Measurements from ENCODE around the gene NRXN3. TPM values are rescaled to one million over a fixed set of nuclear protein-coding genes. Genes with fewer than 3 reads are reported as not detected.

The NRXN3 gene
- total and polyA plus RNA-seq, 5 donors: 1.5 to 4.7 (median 4.0) TPM

- intact Hi-C loops (cut with DNase I): no loop called here
- ATAC-seq: no peak
- no peak overlapping the region for H3K27ac ChIP-seq (ENCODE audit: low read length)
- DNase-seq: no peak
- WGBS: 39% methylated on average over 7 of the region's 7 CpGs
- H3K9me3 ChIP-seq (ENCODE audit: control insufficient read depth, low read length): no peaks in the 10 kb centered on the region
- H3K27me3 ChIP-seq (ENCODE audit: control insufficient read depth, insufficient read depth): no peaks in the 10 kb centered on the region
- no peaks in the 10 kb centered on the region for H3K4me1 ChIP-seq (ENCODE audit: control insufficient read depth, insufficient read depth, low read length)
- no peak overlapping the region for H3K4me3 ChIP-seq (ENCODE audit: low read length)
Measured at GRCh38 chr14:79037593-79037992, 867.4 kb downstream of the NRXN3 start.

- ATAC-seq (no peak), DNase-seq (no peak)
- 98% methylated on average over 1 of the region's 1 CpG for WGBS
- Histone ChIP-seq H3K27me3 (ENCODE audit: control insufficient read depth, insufficient read depth) (no peaks in the 10 kb centered on the region), H3K4me3 (ENCODE audit: low read length) (no peak overlapping the region), H3K4me1 (ENCODE audit: control insufficient read depth, insufficient read depth, low read length) (no peaks in the 10 kb centered on the region), H3K27ac (ENCODE audit: low read length) (no peak overlapping the region), H3K9me3 (ENCODE audit: control insufficient read depth, low read length) (no peaks in the 10 kb centered on the region)
- intact Hi-C loops (cut with DNase I): no loop called here
Measured at GRCh38 chr14:79040790-79041189, 870.6 kb downstream of the NRXN3 start.

GRCh38 chr14:79043194-79043889 lies 873.2 kb downstream of the NRXN3 start:
- no peaks in the 10 kb centered on the region for H3K27me3 ChIP-seq (ENCODE audit: control insufficient read depth, insufficient read depth)
- no peak overlapping the region for H3K4me3 ChIP-seq (ENCODE audit: low read length)
- H3K27ac ChIP-seq (ENCODE audit: low read length): no peak overlapping the region
- no peak for ATAC-seq
- no peaks in the 10 kb centered on the region for H3K4me1 ChIP-seq (ENCODE audit: control insufficient read depth, insufficient read depth, low read length)
- 83% methylated on average over 7 of the region's 7 CpGs for WGBS
- no peaks in the 10 kb centered on the region for H3K9me3 ChIP-seq (ENCODE audit: control insufficient read depth, low read length)
- intact Hi-C loops (cut with DNase I): no loop called here
- DNase-seq: no peak

GRCh38 chr14:79044894-79045624 lies 874.9 kb downstream of the NRXN3 start:
- intact Hi-C loops (cut with DNase I): no loop called here
- WGBS: 62% methylated on average over 8 of the region's 8 CpGs
- Histone ChIP-seq H3K4me3 (ENCODE audit: low read length) (no peak overlapping the region), H3K27ac (ENCODE audit: low read length) (no peak overlapping the region), H3K27me3 (ENCODE audit: control insufficient read depth, insufficient read depth) (no peaks in the 10 kb centered on the region), H3K9me3 (ENCODE audit: control insufficient read depth, low read length) (no peaks in the 10 kb centered on the region), H3K4me1 (ENCODE audit: control insufficient read depth, insufficient read depth, low read length) (no peaks in the 10 kb centered on the region)
- no peak for DNase-seq
- ATAC-seq: peak in 1 of 2 donors; percentile 37

- 62% methylated on average over 6 of the region's 6 CpGs for WGBS
- no peaks in the 10 kb centered on the region for H3K27me3 ChIP-seq (ENCODE audit: control insufficient read depth, insufficient read depth)
- intact Hi-C loops (cut with DNase I): no loop called here
- DNase-seq (no peak), ATAC-seq (no peak)
- H3K4me1 ChIP-seq (ENCODE audit: control insufficient read depth, insufficient read depth, low read length): no peaks in the 10 kb centered on the region
- H3K4me3 ChIP-seq (ENCODE audit: low read length): no peak overlapping the region
- H3K9me3 ChIP-seq (ENCODE audit: control insufficient read depth, low read length): no peaks in the 10 kb centered on the region
- H3K27ac ChIP-seq (ENCODE audit: low read length): no peak overlapping the region
Measured at GRCh38 chr14:79050787-79051727, 880.9 kb downstream of the NRXN3 start.

- WGBS: 84% methylated on average over 4 of the region's 4 CpGs
- Histone ChIP-seq H3K4me3 (ENCODE audit: low read length) (no peak overlapping the region), H3K9me3 (ENCODE audit: control insufficient read depth, low read length) (no peaks in the 10 kb centered on the region), H3K4me1 (ENCODE audit: control insufficient read depth, insufficient read depth, low read length) (no peaks in the 10 kb centered on the region), H3K27me3 (ENCODE audit: control insufficient read depth, insufficient read depth) (no peaks in the 10 kb centered on the region), H3K27ac (ENCODE audit: low read length) (no peak overlapping the region)
- ATAC-seq: no peak
- intact Hi-C loops (cut with DNase I): no loop called here
- no peak for DNase-seq
Measured at GRCh38 chr14:79051742-79052141, 881.6 kb downstream of the NRXN3 start.

- DNase-seq (no peak), ATAC-seq (no peak)
- WGBS: 78% methylated on average over 1 of the region's 1 CpG
- Histone ChIP-seq H3K9me3 (ENCODE audit: control insufficient read depth, low read length) (no peaks in the 10 kb centered on the region), H3K27me3 (ENCODE audit: control insufficient read depth, insufficient read depth) (no peaks in the 10 kb centered on the region), H3K27ac (ENCODE audit: low read length) (no peak overlapping the region), H3K4me1 (ENCODE audit: control insufficient read depth, insufficient read depth, low read length) (no peaks in the 10 kb centered on the region), H3K4me3 (ENCODE audit: low read length) (no peak overlapping the region)
- intact Hi-C loops (cut with DNase I): no loop called here
Measured at GRCh38 chr14:79056879-79057278, 886.7 kb downstream of the NRXN3 start.

- intact Hi-C loops (cut with DNase I): no loop called here
- 84% methylated on average over 2 of the region's 2 CpGs for WGBS
- Histone ChIP-seq H3K27me3 (ENCODE audit: control insufficient read depth, insufficient read depth) (no peaks in the 10 kb centered on the region), H3K27ac (ENCODE audit: low read length) (no peak overlapping the region), H3K9me3 (ENCODE audit: control insufficient read depth, low read length) (no peaks in the 10 kb centered on the region), H3K4me1 (ENCODE audit: control insufficient read depth, insufficient read depth, low read length) (no peaks in the 10 kb centered on the region), H3K4me3 (ENCODE audit: low read length) (no peak overlapping the region)
- no peak for DNase-seq
- no peak for ATAC-seq
Measured at GRCh38 chr14:79057333-79057732, 887.2 kb downstream of the NRXN3 start.

GRCh38 chr14:79062226-79062625 lies 892.1 kb downstream of the NRXN3 start:
- no peak for ATAC-seq
- Histone ChIP-seq H3K4me1 (ENCODE audit: control insufficient read depth, insufficient read depth, low read length) (no peaks in the 10 kb centered on the region), H3K27me3 (ENCODE audit: control insufficient read depth, insufficient read depth) (no peaks in the 10 kb centered on the region), H3K27ac (ENCODE audit: low read length) (no peak overlapping the region), H3K9me3 (ENCODE audit: control insufficient read depth, low read length) (no peaks in the 10 kb centered on the region), H3K4me3 (ENCODE audit: low read length) (no peak overlapping the region)
- no peak for DNase-seq
- intact Hi-C loops (cut with DNase I): no loop called here
- 58% methylated on average over 3 of the region's 3 CpGs for WGBS

GRCh38 chr14:79064214-79064613 lies 894.0 kb downstream of the NRXN3 start:
- Histone ChIP-seq H3K9me3 (ENCODE audit: control insufficient read depth, low read length) (no peaks in the 10 kb centered on the region), H3K27ac (ENCODE audit: low read length) (no peak overlapping the region), H3K4me3 (ENCODE audit: low read length) (no peak overlapping the region), H3K4me1 (ENCODE audit: control insufficient read depth, insufficient read depth, low read length) (no peaks in the 10 kb centered on the region), H3K27me3 (ENCODE audit: control insufficient read depth, insufficient read depth) (no peaks in the 10 kb centered on the region)
- ATAC-seq (no peak), DNase-seq (no peak)
- WGBS: 73% methylated on average over 2 of the region's 2 CpGs
- intact Hi-C loops (cut with DNase I): no loop called here

- no peak for DNase-seq
Measured at GRCh38 chr14:79074510-79074909, 904.3 kb downstream of the NRXN3 start.

More at GRCh38 chr14:79074510-79074909, 904.3 kb downstream of the NRXN3 start:
- intact Hi-C loops (cut with DNase I): no loop called here
- no peak for ATAC-seq
- 29% methylated on average over 2 of the region's 2 CpGs for WGBS
- no peaks in the 10 kb centered on the region for H3K4me1 ChIP-seq (ENCODE audit: control insufficient read depth, insufficient read depth, low read length)
- H3K9me3 ChIP-seq (ENCODE audit: control insufficient read depth, low read length): no peaks in the 10 kb centered on the region
- no peaks in the 10 kb centered on the region for H3K27me3 ChIP-seq (ENCODE audit: control insufficient read depth, insufficient read depth)
- no peak overlapping the region for H3K27ac ChIP-seq (ENCODE audit: low read length)
- no peak overlapping the region for H3K4me3 ChIP-seq (ENCODE audit: low read length)
